Measurements from ENCODE around the gene PLK4. TPM values are rescaled to one million over a fixed set of nuclear protein-coding genes. Genes with fewer than 3 reads are reported as not detected.

Gene PLK4
- polyA plus RNA-seq, 3 donors, result 0.34 to 0.65 (median 0.38) TPM

- H3K36me3 Mint-ChIP-seq, result peaks cover 1 to 7% of the 10 kb centered on the region in 2 donors
Observed at GRCh38 chr4:127875791-127876190, 4.9 kb upstream of the PLK4 start.

GRCh38 chr4:127881563-127881864 is 821 bp downstream of the PLK4 start:
- H3K4me1 ChIP-seq (ENCODE audit: control insufficient read depth in 1 of 2, insufficient read depth in 2 of 2, low read length in 2 of 2), result peaks cover 11 to 14% of the 10 kb centered on the region in 2 donors
- H3K27me3 Mint-ChIP-seq (ENCODE audit: low read depth in 3 of 3), result peaks cover 0 to 2% (median 1%) of the 10 kb centered on the region in 3 donors
- peaks cover 36% of the 10 kb centered on the region for H3K79me2 ChIP-seq (ENCODE audit: insufficient read depth, low read length)
- no peaks in the 10 kb centered on the region for H3K9me3 ChIP-seq (replicated peaks in 1 of 2; ENCODE audit: control insufficient read depth in 1 of 2, insufficient read depth in 1 of 2, low read length in 2 of 2)
- H3K4me2 ChIP-seq (replicated peaks; ENCODE audit: extremely low read depth, low read length, poor library complexity, severe bottlenecking), result peak overlapping the region; percentile 96
- H3K36me3 ChIP-seq (replicated peaks in 1 of 2; ENCODE audit: control insufficient read depth in 1 of 2, insufficient read depth in 2 of 2, low read length in 2 of 2), result peaks cover 6 to 21% of the 10 kb centered on the region in 2 donors
- peak overlapping the region; percentile 83 for H3K9ac ChIP-seq (ENCODE audit: insufficient read depth, low read length, poor library complexity, severe bottlenecking)
- peak overlapping the region; percentile 97 to 98 for H3K4me3 Mint-ChIP-seq
- TF ChIP-seq, protein P1, sequence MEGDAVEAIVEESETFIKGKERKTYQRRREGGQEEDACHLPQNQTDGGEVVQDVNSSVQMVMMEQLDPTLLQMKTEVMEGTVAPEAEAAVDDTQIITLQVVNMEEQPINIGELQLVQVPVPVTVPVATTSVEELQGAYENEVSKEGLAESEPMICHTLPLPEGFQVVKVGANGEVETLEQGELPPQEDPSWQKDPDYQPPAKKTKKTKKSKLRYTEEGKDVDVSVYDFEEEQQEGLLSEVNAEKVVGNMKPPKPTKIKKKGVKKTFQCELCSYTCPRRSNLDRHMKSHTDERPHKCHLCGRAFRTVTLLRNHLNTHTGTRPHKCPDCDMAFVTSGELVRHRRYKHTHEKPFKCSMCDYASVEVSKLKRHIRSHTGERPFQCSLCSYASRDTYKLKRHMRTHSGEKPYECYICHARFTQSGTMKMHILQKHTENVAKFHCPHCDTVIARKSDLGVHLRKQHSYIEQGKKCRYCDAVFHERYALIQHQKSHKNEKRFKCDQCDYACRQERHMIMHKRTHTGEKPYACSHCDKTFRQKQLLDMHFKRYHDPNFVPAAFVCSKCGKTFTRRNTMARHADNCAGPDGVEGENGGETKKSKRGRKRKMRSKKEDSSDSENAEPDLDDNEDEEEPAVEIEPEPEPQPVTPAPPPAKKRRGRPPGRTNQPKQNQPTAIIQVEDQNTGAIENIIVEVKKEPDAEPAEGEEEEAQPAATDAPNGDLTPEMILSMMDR (IDR thresholded peaks at IDR 0.05), result no peak
- H3K9me3 Mint-ChIP-seq, result peaks cover 0 to 2% (median 0%) of the 10 kb centered on the region in 7 donors
- H2AFZ ChIP-seq (ENCODE audit: insufficient read depth, low read depth, low read length, poor library complexity, severe bottlenecking), result peak overlapping the region; percentile 100
- H3K36me3 Mint-ChIP-seq, result peaks cover 10 to 21% of the 10 kb centered on the region in 2 donors
- peak overlapping the region in 4 of 7 donors; percentile 8 to 98 (median 98) for H3K27ac Mint-ChIP-seq
- WGBS (ENCODE audit: insufficient coverage), result 2% methylated on average over 6 of the region's 7 CpGs
- peaks cover 14% of the 10 kb centered on the region for H3K4me1 Mint-ChIP-seq
- H3K27ac ChIP-seq (ENCODE audit: low read depth in 1 of 2, low read length in 2 of 2), result peak overlapping the region in 1 of 2 donors; percentile 97
- DNase-seq, result no peak
- peak overlapping the region; percentile 86 to 99 (median 87) for H3K4me3 ChIP-seq (replicated peaks in 1 of 3; ENCODE audit: low read depth in 2 of 3, low read length in 3 of 3)
- intact Hi-C loops (cut with micrococcal nuclease), result loop anchor here (5.0 to 10.0 kb wide), 3 partner anchors 81 to 173 kb away; partner anchors contain the start of genes ABHD18 (in 1 of the 2) and MFSD8 (in 1 of the 2)
- no peaks in the 10 kb centered on the region for H3K27me3 ChIP-seq (ENCODE audit: control insufficient read depth in 2 of 2, insufficient read depth in 2 of 2, low read length in 2 of 2)
- no peaks in the 10 kb centered on the region for H4K20me1 ChIP-seq (ENCODE audit: insufficient read depth, low read length)

More at GRCh38 chr4:127875791-127876190, 4.9 kb upstream of the PLK4 start:
- Histone ChIP-seq H3K27ac (ENCODE audit: low read depth in 1 of 2, low read length in 2 of 2) (no peak overlapping the region), H3K9ac (ENCODE audit: insufficient read depth, low read length, poor library complexity, severe bottlenecking) (no peak overlapping the region), H3K9me3 (replicated peaks in 1 of 2; ENCODE audit: control insufficient read depth in 1 of 2, insufficient read depth in 1 of 2, low read length in 2 of 2) (no peaks in the 10 kb centered on the region), H4K20me1 (ENCODE audit: insufficient read depth, low read length) (no peaks in the 10 kb centered on the region), H3K4me3 (replicated peaks in 1 of 3; ENCODE audit: low read depth in 2 of 3, low read length in 3 of 3) (no peak overlapping the region), H3K4me1 (ENCODE audit: control insufficient read depth in 1 of 2, insufficient read depth in 2 of 2, low read length in 2 of 2) (peaks cover 3 to 6% of the 10 kb centered on the region in 2 donors), H3K36me3 (replicated peaks in 1 of 2; ENCODE audit: control insufficient read depth in 1 of 2, insufficient read depth in 2 of 2, low read length in 2 of 2) (no peaks in the 10 kb centered on the region), H3K4me2 (replicated peaks; ENCODE audit: extremely low read depth, low read length, poor library complexity, severe bottlenecking) (no peak overlapping the region), H3K27me3 (ENCODE audit: control insufficient read depth in 2 of 2, insufficient read depth in 2 of 2, low read length in 2 of 2) (no peaks in the 10 kb centered on the region), H2AFZ (ENCODE audit: insufficient read depth, low read depth, low read length, poor library complexity, severe bottlenecking) (no peak overlapping the region), H3K79me2 (ENCODE audit: insufficient read depth, low read length) (peaks cover 7% of the 10 kb centered on the region)
- Mint-ChIP-seq H3K27ac (no peak overlapping the region), H3K9me3 (peaks cover 0 to 2% (median 0%) of the 10 kb centered on the region in 7 donors), H3K27me3 (ENCODE audit: low read depth in 3 of 3) (peaks cover 0 to 3% (median 1%) of the 10 kb centered on the region in 3 donors), H3K4me1 (peaks cover 8% of the 10 kb centered on the region), H3K4me3 (no peak overlapping the region)
- TF ChIP-seq, protein P1 (IDR thresholded peaks at IDR 0.05), result no peak
- intact Hi-C loops (cut with micrococcal nuclease), result no loop called here
- no peak for DNase-seq

All from CD14-positive monocyte (primary cell).